Caco-2 (cell line): ENCODE results near the gene PRKAA1. TPM values are rescaled to one million over a fixed set of nuclear protein-coding genes. Genes with fewer than 3 reads are reported as not detected.
A peak's percentile ranks its signal among the peaks of the same experiment; 100 is the strongest.

Experiments used
- BruUV-seq: library from RNA; stranded (reverse); fragments of 400-500 nt; replicated peaks from 2 replicates; lab custom pipeline; 2021; lab: Mats Ljungman, UMichigan
- CTCF ChIA-PET: fragments of 300-600 bp; sonication (Branson Sonifier 250); formaldehyde crosslinking; loops from one replicate; lab custom pipeline; 2022; ENCODE audit warnings: antibody characterized with exemption; lab: Charles Lee
- POLR2A ChIA-PET: fragments of 300-600 bp; sonication (Branson Sonifier 250); formaldehyde crosslinking; loops from one replicate; lab custom pipeline; 2022; ENCODE audit warnings: antibody characterized with exemption; lab: Charles Lee
- DNase-seq, 2 experiments: peaks; one replicate each; pipeline versions ENCODE4 v3.0.0 to v3.0.0-alpha.2; 2020 to 2022
- H3K27me3 ChIP-seq: replicated peaks from 2 replicates; pipeline ENCODE4 v1.6.0; 2011; ENCODE audit warnings: low read length; ENCODE audit not compliant: control insufficient read depth, insufficient read depth
- H3K36me3 ChIP-seq: 2 replicates; pipeline ENCODE4 v1.5.1; 2011; ENCODE audit warnings: low read length; ENCODE audit not compliant: control insufficient read depth, insufficient read depth
- H3K4me1 ChIP-seq: fragments of 250-450 bp; sonication (Bioruptor Pico); 2 replicates; pipeline ENCODE4 v1.5.1; 2020; ENCODE audit warnings: mild to moderate bottlenecking
- H3K4me3 ChIP-seq: 2 replicates; pipeline ENCODE4 v1.5.1; 2011; ENCODE audit warnings: low read depth, mild to moderate bottlenecking, control low read depth, low read length
- H3K9me3 ChIP-seq: fragments of 250-450 bp; sonication (Bioruptor Pico); 2 replicates; pipeline ENCODE4 v1.5.1; 2020; ENCODE audit warnings: mild to moderate bottlenecking, moderate library complexity
- H3K27ac Mint-ChIP-seq: one replicate; pipeline ENCODE4 v1.8.0; 2022; ENCODE audit warnings: mixed read lengths; ENCODE audit not compliant: unreplicated experiment
- H3K27me3 Mint-ChIP-seq: one replicate; pipeline ENCODE4 v1.8.0; 2022; ENCODE audit warnings: mixed read lengths; ENCODE audit not compliant: insufficient read depth, unreplicated experiment
- H3K36me3 Mint-ChIP-seq: one replicate; pipeline ENCODE4 v1.8.0; 2022; ENCODE audit warnings: mild to moderate bottlenecking, mixed read lengths; ENCODE audit not compliant: insufficient read depth, unreplicated experiment
- H3K4me1 Mint-ChIP-seq: one replicate; pipeline ENCODE4 v1.8.0; 2022; ENCODE audit warnings: low read depth, mixed read lengths; ENCODE audit not compliant: unreplicated experiment
- H3K4me3 Mint-ChIP-seq: one replicate; pipeline ENCODE4 v1.8.0; 2022; ENCODE audit warnings: mild to moderate bottlenecking, moderate library complexity, mixed read lengths; ENCODE audit not compliant: unreplicated experiment
- H3K9me3 Mint-ChIP-seq: one replicate; pipeline ENCODE4 v1.8.0; 2022; ENCODE audit warnings: mixed read lengths; ENCODE audit not compliant: unreplicated experiment
- intact Hi-C: fragments of 100-400 bp; cut with micrococcal nuclease; formaldehyde crosslinking; loops from one replicate; pipeline ENCODE4 v1.10.0; 2022; ENCODE audit not compliant: unreplicated experiment
- total RNA-seq: library from RNA; stranded (reverse); gene quantifications from 2 replicates; pipeline ENCODE4 v1.2.3, GENCODE V29; 2022
- TF ChIP-seq, protein P1 (sequence below), 2 experiments: fragments of 200-600 bp in 1 of 2; IDR thresholded peaks; 1 replicate in 1 of 2; 2 replicates in 1 of 2; pipeline versions ENCODE4 v1.5.1 to v1.8.0; 2011 to 2022; ENCODE audit warnings: antibody characterized with exemption in 1 of 2, control low read depth in 1 of 2, inconsistent platforms in 1 of 2, low read depth in 1 of 2, low read length in 1 of 2, mild to moderate bottlenecking in 1 of 2, moderate library complexity in 1 of 2; ENCODE audit not compliant: insufficient read depth in 1 of 2, severe bottlenecking in 1 of 2, unreplicated experiment in 1 of 2

PRKAA1 gene
- total RNA-seq, 1 experiment from 2014 or later = 64.6 TPM

DNA sequence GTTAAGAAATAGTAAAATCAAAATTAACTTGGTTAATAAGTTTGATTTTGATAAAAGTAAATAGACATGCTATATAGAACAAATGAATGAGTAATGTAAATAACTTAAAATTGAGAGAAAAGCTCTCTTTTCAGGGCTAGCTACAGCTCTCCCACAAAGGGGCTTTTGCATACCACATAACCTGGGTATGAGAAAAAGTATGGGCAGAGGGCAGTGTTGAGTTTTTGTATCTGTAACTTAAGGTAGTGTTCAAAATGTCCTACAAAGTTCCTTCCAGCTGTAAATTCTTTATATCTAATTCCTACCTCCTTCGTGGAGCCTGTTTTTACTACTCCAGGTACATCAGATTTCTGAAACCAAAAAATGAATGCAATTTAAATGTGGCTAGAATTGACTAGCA, 23.6 kb downstream of the PRKAA1 start:
- H3K27me3 ChIP-seq = no peaks in the 10 kb centered on the region
- DNase-seq = peak in 1 of 2 experiments; percentile 26
- H3K4me3 Mint-ChIP-seq = no peak overlapping the region
- peaks cover 43% of the 10 kb centered on the region for H3K36me3 Mint-ChIP-seq
- CTCF ChIA-PET = interaction anchor here (0.7 to 1.0 kb wide), 3 partner anchors 9 to 28 kb away, joined by 3 to 5 read pairs (median 4); partner anchors contain the start of gene PRKAA1
- H3K27me3 Mint-ChIP-seq = no peaks in the 10 kb centered on the region
- H3K27ac Mint-ChIP-seq = no peak overlapping the region
- intact Hi-C loops = loop anchor here (1.0 to 2.0 kb wide), 3 partner anchors 18 to 105 kb away; partner anchors contain the start of gene PRKAA1
- TF ChIP-seq, protein P1, sequence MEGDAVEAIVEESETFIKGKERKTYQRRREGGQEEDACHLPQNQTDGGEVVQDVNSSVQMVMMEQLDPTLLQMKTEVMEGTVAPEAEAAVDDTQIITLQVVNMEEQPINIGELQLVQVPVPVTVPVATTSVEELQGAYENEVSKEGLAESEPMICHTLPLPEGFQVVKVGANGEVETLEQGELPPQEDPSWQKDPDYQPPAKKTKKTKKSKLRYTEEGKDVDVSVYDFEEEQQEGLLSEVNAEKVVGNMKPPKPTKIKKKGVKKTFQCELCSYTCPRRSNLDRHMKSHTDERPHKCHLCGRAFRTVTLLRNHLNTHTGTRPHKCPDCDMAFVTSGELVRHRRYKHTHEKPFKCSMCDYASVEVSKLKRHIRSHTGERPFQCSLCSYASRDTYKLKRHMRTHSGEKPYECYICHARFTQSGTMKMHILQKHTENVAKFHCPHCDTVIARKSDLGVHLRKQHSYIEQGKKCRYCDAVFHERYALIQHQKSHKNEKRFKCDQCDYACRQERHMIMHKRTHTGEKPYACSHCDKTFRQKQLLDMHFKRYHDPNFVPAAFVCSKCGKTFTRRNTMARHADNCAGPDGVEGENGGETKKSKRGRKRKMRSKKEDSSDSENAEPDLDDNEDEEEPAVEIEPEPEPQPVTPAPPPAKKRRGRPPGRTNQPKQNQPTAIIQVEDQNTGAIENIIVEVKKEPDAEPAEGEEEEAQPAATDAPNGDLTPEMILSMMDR (IDR thresholded peaks at IDR 0.05; ENCODE audit: insufficient read depth in 1 of 2, low read depth in 1 of 2, low read length in 1 of 2, severe bottlenecking in 1 of 2, unreplicated experiment in 1 of 2) = peak in 1 of 2 experiments; percentile 45
- no peaks in the 10 kb centered on the region for H3K36me3 ChIP-seq
- H3K4me1 Mint-ChIP-seq = peaks cover 18% of the 10 kb centered on the region
- no peaks in the 10 kb centered on the region for H3K9me3 Mint-ChIP-seq
- H3K4me1 ChIP-seq = peaks cover 14% of the 10 kb centered on the region
- no peaks in the 10 kb centered on the region for H3K9me3 ChIP-seq
- POLR2A ChIA-PET = interaction anchor here (1.0 kb wide), 1 partner anchor 24 kb away, joined by 3 read pairs; the partner anchor contains the start of gene PRKAA1
- no peak overlapping the region for H3K4me3 ChIP-seq
- BruUV-seq = no TSS peak

DNA sequence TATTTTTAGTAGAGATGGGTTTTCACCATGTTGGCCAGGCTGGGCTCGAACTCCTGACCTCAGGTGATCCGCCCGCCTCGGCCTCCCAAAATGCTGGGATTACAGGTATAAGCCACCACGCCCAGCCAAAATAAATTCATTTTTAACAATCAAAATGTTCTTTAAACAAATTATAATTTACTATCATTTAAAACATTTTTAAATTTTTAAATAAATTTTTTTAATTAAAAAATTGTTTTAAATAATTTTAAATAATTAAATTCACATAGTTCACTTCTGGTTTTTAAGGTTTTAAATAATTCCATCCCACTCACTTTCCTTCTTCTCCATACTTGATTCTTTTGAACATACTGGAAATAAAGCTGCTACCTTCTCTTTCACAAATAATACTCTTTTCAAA, 27.4 kb downstream of the PRKAA1 start:
- Histone ChIP-seq H3K4me3 (no peak overlapping the region), H3K36me3 (no peaks in the 10 kb centered on the region; the same call in 1 of the 2 replicates), H3K27me3 (no peaks in the 10 kb centered on the region), H3K9me3 (no peaks in the 10 kb centered on the region), H3K4me1 (peaks cover 6% of the 10 kb centered on the region; the same call in 1 of the 2 replicates)
- Mint-ChIP-seq H3K27ac (no peak overlapping the region), H3K36me3 (peaks cover 58% of the 10 kb centered on the region), H3K4me1 (peaks cover 5% of the 10 kb centered on the region), H3K9me3 (no peaks in the 10 kb centered on the region), H3K4me3 (no peak overlapping the region), H3K27me3 (no peaks in the 10 kb centered on the region)
- intact Hi-C loops = no loop called here
- ChIA-PET CTCF (no interaction called here), POLR2A (no interaction called here)
- no peak for DNase-seq
- TF ChIP-seq, protein P1 (IDR thresholded peaks at IDR 0.05; ENCODE audit: insufficient read depth in 1 of 2, low read depth in 1 of 2, low read length in 1 of 2, severe bottlenecking in 1 of 2, unreplicated experiment in 1 of 2) = no peak
- BruUV-seq = no TSS peak

DNA sequence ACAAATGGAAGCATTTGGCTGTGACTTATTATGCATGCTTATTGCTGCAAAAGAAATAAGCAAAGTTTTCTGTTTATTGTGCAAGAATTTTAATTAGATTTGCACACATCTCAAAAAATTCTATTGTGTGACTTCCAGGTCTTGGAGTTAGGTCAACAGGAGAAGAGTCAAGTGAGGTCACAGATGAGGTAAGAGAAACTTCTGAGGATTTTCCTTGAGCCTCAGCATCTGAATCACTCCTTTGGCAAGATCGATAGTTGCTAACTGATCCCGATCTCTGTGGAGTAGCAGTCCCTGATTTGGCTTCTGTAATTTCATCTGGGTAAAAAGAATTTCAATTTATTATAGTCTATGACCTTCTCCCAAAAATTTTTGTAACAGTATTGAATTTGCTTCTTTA, 35.5 kb downstream of the PRKAA1 start:
- POLR2A ChIA-PET = no interaction called here
- Histone ChIP-seq H3K4me3 (no peak overlapping the region), H3K4me1 (no peaks in the 10 kb centered on the region), H3K36me3 (no peaks in the 10 kb centered on the region; the same call in 1 of the 2 replicates), H3K9me3 (no peaks in the 10 kb centered on the region), H3K27me3 (no peaks in the 10 kb centered on the region)
- Mint-ChIP-seq H3K27ac (no peak overlapping the region), H3K4me1 (no peaks in the 10 kb centered on the region), H3K36me3 (peaks cover 38% of the 10 kb centered on the region), H3K9me3 (no peaks in the 10 kb centered on the region), H3K27me3 (no peaks in the 10 kb centered on the region), H3K4me3 (no peak overlapping the region)
- no TSS peak for BruUV-seq
- intact Hi-C loops = no loop called here
- TF ChIP-seq, protein P1 (IDR thresholded peaks at IDR 0.05; ENCODE audit: insufficient read depth in 1 of 2, low read depth in 1 of 2, low read length in 1 of 2, severe bottlenecking in 1 of 2, unreplicated experiment in 1 of 2) = no peak
- no peak for DNase-seq
- CTCF ChIA-PET = no interaction called here
